ENCODE results near the gene PLA2G4C.
A peak's percentile ranks its signal among the peaks of the same experiment; 100 is the strongest.
"Not testable (repeated sequence)": the region's sequence is repeated elsewhere in the genome, so short reads cannot be mapped to it uniquely, and the experiment has no call there.

The PLA2G4C gene

DNA sequence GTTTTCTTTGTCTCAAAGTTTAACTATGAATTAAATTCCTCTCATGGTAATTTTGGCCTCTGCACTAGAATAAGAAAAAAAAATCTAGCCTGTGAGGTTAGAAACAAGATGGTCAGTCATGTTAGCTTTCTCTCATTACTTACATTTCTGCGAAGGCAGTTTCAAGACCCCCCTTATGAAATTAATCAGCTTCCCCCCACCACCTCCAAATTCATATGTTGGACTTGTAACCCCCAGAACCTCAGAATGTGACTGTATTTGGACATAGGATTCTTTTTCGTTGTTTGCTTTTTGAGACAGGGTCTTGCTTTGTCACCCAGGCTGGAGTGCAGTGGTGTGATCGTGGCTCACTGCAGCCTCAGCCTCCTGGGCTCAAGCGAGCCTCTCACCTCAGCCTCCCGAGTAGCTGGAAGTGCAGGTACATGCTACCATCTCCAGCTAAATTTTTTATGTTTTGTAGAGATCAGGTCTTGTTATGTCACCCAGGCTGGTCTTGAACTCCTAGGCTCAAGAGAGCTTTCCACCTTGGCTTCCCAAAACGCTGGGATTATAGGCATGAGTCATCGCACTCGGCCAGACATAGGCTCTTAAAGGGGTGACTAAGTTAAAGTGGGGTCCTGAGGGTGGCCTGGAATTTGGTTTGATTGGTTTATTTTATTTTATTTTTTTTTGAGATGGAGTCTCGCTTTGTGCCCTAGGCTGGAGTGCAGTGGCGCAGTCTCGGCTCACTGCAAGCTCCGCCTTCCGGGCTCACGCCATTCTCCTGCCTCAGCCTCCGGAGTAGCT, 1.4 kb downstream of the PLA2G4C start:
- DNase-seq (ENCODE audit: low spot score): no peak

- DNase-seq (ENCODE audit: low spot score): no peak
Measured at GRCh38 chr19:48103922-48104321, 6.7 kb downstream of the PLA2G4C start.

DNA sequence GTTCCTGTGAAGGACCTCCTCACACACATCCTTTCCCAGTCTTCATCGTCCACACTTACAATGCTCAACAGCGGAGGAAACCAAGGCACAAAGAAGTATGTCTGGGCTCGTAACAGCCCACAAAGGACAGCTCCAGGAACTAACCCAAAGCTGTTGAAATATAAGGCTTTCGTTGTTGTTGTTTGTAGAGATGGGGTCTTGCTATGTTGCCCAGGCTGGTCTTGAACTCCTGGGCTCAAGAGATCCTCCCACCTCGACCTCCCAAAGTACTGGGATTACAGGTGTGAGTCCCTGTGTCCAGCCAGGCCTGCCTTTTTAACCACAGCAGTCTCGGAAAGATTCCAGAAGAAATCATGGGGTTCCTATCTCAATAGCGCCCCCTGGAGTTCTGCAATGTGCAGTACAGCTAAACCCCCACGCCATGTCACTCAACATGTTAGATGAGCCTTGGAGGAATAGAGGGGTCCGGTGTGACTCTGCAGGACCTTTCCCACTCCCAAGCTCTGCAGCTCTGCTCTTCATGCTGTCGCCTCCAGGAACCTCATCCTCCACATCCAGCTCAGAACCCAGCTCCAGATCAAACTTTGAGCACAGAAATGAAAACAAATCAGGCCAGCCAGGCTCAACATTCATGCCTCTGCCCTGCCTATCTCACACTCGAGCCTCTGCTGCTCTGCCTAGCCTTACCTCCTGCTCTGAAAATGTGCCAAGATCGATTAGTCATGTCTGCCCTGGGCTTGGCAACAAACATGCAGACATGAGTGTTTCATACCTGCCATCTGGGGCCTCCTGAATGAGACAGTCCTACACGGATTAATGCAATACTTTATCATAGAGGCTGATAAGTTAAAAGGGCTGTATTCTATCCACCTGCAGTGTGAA, 7.5 kb downstream of the PLA2G4C start:
- DNase-seq (ENCODE audit: low spot score): peak; percentile 73

GRCh38 chr19:48095612-48096175, 14.9 kb downstream of the PLA2G4C start:
- DNase-seq (ENCODE audit: low spot score): no peak

GRCh38 chr19:48094855-48095203, 15.8 kb downstream of the PLA2G4C start:
- DNase-seq (ENCODE audit: low spot score): no peak

GRCh38 chr19:48094129-48094854, 16.3 kb downstream of the PLA2G4C start:
- no peak for DNase-seq (ENCODE audit: low spot score)

GRCh38 chr19:48091111-48091718, 19.4 kb downstream of the PLA2G4C start:
- not testable (repeated sequence) for DNase-seq (ENCODE audit: low spot score)

GRCh38 chr19:48090281-48090802, 20.3 kb downstream of the PLA2G4C start:
- no peak for DNase-seq (ENCODE audit: low spot score)

- not testable (repeated sequence) for DNase-seq (ENCODE audit: low spot score)
Measured at GRCh38 chr19:48088991-48089390, 21.6 kb downstream of the PLA2G4C start.

DNA sequence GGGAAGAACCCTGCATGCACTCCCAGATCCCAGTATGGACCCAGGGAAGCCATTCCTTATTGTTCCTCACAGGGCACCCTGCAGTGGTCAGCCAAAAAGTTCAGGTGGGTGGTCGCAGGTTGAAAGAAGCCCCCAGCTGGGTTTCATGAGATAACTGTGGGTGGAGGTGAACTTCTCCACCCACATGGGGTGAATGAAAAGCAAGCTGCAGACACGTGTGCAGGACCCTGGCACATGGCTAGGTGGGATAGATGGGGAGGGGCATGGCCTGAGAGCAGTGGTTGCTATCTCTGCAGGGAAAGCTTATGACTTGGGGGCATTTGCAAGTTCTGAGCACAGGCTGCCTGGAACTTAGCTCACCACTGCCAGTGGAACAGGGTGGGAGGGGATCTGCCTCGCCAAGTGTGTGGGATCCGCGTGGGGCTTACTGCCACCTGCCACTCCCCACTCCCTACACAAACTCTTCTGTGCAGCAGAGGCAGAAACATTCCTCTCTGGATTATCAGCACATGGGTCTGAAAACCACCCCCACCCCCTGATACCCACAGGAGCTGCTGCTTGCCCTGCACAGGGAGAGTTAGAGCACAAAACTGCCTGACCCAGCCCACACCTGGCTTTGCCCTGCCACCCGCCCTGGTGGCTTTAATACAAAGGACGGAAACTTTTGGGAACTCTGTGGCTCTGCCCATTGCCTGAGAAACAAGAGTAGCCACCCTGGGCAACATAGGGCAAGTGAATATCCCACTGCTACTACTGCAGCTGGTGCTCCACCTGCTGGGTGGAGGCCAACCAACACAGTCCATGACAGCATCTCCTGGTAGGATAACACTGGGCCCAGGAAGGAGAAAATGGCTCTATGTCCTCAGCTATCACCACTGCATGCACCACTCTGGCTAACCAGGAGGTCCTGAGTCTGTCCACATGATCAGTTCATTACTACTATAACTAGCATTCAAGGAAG, 24.4 kb downstream of the PLA2G4C start:
- peak; percentile 49 for DNase-seq (ENCODE audit: low spot score)

DNA sequence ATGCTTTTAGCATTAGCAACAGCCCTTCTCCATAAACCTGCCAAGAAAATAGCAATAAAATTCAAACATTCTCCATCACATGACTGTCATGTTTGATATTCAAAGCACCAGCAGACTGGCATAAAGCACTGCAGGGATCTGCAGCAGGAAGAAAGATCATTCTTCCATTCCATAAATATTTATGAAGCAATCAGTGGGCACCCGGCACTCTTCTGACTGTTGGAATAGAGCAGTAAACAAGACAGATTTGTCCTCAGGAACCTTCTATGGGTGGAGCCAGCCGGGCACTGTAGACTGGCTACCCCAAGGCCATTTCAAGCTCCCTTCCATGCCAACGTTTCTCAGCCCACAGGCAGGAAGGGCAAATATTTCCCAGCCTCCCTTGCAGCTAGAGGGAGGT, 25.5 kb downstream of the PLA2G4C start:
- no peak for DNase-seq (ENCODE audit: low spot score)

GRCh38 chr19:48081106-48081505, 29.5 kb downstream of the PLA2G4C start:
- no peak for DNase-seq (ENCODE audit: low spot score)

DNA sequence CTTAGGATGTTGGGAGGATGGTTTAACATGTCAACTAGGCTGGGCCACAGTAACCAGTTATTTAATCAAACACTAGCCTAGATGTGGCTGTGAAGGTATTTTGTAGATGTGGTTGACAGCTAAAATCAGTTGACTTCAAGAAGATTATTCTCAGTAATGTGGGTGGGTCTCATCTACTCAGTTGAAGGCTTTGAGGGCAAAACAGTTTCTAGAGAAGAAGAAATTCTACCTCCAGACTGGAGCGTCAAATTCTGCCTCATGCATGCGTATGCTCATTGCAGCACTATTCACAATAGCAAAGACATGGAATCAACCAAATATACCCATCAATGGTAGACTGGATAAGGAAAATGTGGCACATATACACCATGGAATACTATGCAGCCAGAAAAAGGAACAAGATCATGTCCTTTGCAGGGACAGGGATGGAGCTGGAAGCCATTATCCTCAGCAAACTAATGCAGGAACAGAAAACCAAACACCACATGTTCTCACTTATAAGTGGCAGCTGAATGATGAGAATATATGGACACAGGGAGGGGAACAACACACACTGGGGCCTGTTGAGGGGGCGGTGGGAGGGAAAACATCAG, 40.3 kb downstream of the PLA2G4C start:
- not testable (repeated sequence) for DNase-seq (ENCODE audit: low spot score)

DNA sequence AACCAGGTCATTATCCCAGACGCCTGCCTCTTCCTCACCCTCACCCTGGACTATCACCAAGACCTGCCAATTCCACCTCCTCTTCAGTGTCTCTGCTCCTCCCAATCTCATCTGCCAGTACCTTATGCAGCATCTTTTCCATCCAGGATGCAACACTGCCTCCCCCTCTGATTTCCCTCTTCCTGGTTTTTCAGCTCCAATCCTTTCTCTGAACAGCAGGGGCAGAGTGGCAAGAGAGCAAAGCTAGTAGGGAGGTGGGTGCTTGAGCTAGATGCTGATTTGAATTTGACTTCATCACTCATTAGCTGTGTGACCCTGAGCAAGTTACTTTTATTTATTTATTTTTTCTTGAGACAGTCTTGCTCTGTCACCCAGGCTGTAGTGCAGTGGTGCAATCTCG, 41.2 kb downstream of the PLA2G4C start:
- no peak for DNase-seq (ENCODE audit: low spot score)

DNA sequence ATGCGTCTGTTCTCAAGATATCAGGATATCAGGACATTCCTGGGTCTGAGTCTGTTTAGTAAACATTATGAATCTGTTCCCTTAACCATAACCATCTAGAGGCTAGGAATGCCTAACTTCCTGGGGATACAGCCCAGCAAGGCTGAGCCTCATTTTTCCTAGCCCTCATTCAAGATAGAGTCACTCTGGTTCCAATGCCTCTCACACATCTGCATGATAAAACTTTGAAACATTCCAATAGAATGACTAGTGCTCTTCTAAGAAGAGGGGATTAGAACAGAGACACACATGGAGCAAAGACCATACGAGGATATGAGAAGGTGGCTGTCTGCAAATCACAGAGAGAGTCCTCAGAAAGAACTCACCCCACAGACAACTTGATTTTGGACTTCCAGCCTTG, 46.1 kb downstream of the PLA2G4C start:
- no peak for DNase-seq (ENCODE audit: low spot score)

DNA sequence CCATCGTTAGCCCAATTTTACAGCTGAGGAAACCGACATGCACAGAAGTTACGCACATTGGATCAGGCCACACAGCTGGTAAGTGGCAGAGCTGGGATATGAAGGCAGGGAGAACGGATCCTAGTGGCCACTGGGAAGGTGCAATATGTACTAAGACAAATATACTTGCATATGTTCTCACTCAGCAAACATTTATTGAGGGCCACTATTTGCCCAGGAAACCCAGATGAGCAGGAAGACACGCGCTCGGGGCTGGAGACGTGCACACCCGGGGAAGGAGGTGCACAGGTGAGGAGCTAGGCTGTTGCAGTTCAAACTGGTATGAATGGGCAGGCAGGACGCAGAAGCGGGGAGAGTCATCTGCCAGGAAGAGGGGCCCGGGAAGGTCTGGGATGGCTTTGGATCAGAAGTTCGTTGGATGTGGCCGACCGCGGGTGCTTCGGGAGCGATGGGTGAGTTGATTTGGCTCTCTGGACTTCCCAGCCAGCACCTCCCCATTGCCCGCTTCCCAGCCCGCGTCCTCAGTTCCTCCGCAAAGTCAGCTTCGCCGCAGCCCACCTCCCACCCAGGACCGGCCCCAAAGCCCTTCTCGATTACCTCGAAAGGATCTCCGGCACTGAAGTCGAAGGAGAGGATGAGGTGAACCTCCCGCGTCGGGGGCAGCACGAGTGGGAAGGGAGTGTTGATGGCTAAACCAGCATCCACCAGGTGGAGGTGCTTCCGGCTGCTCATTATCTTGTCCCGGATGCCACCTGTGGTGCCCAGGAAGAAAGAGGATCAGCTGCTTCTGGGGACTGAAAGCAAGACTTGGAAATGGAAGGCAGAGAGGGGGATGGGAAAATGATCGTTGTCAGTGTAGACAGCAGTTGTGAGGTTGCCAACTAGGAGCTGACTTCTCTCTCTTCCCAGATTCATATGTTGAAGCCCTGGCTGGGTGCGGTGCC, 48.9 kb downstream of the PLA2G4C start:
- no peak for DNase-seq (ENCODE audit: low spot score)

DNA sequence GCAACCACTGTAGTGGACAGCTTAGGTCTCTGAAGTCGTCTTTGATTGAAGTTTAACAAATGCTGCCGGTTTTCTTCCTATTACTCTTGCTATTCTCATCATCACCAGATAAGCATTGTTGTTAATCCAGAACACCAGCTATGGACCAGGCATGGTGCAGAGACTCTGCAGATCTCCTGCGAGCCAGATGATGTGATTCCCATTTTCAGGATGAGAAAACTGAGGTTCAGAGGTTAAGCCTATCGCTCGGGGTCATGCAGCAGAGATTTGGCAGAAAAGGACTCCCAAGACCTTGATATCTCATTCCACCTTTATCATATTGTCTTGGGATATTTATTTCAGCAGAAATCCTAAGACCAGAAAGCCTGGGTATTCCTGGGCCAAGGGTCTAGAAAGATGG, 50.2 kb downstream of the PLA2G4C start:
- no peak for DNase-seq (ENCODE audit: low spot score)

DNA sequence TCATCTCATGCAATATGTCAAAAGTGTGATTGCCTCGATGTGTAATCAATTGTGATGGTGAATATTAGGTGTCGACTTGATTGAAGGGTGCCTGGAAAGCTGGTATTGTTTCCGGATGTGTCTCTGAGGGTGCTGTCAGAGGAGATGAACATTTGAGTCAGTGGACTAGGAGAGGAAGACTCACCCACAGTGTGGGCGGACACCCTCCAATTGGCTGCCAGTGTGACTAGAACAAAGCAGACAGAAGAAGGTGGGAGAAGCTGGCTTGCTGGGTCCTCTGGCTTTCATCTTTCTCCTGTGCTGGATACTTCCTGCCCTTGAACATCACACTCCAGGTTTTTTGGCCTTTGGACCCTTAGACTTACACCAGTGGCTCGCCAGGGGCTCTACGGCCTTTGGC, 51.3 kb downstream of the PLA2G4C start:
- no peak for DNase-seq (ENCODE audit: low spot score)

- no peak for DNase-seq (ENCODE audit: low spot score)
Measured at GRCh38 chr19:48053856-48054255, 56.8 kb downstream of the PLA2G4C start.

Measured in D341Med (cell line).